ENCODE results near the gene CCDC27. TPM values are rescaled to one million over a fixed set of nuclear protein-coding genes. Genes with fewer than 3 reads are reported as not detected.
A peak's percentile ranks its signal among the peaks of the same experiment; 100 is the strongest.

Gene CCDC27
- total and polyA plus RNA-seq, 3 donors from 2014 or later: 10.6 to 28.4 (median 18.3) TPM

DNA sequence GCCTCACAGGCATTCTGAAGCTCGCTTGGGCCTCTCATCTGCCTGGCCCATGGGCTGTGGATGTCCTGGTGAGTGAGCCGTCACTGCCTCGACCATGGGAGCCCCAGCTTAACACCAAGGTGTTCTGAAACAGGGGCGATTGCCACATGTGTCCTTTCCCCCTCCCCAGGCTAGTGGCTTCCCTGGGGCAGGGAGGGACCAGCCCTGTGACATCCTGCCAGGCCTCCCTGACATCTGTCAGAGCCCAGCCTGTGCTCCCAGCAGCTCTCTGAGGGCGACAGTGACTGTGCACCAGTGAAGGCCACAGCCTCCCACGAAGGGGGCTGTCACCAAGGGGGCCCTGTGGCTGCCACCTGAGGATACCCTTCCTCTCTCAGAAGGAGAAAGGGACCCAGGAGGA, 35.9 kb upstream of the CCDC27 start:
- Histone ChIP-seq H3K27ac (no peak overlapping the region), H3K27me3 (no peaks in the 10 kb centered on the region), H3K4me1 (no peaks in the 10 kb centered on the region), H3K36me3 (ENCODE audit: low read depth, missing control alignments) (no peaks in the 10 kb centered on the region), H3K9me3 (no peaks in the 10 kb centered on the region), H3K4me3 (no peak overlapping the region)
- DNase-seq: no peak
- intact Hi-C loops (cut with DNase I; ENCODE audit: low total_unique reads): no loop called here
- WGBS, 2 donors: 75 to 91% methylated on average over 3 to 6 of the region's 6 CpGs
- TF ChIP-seq, protein P1, sequence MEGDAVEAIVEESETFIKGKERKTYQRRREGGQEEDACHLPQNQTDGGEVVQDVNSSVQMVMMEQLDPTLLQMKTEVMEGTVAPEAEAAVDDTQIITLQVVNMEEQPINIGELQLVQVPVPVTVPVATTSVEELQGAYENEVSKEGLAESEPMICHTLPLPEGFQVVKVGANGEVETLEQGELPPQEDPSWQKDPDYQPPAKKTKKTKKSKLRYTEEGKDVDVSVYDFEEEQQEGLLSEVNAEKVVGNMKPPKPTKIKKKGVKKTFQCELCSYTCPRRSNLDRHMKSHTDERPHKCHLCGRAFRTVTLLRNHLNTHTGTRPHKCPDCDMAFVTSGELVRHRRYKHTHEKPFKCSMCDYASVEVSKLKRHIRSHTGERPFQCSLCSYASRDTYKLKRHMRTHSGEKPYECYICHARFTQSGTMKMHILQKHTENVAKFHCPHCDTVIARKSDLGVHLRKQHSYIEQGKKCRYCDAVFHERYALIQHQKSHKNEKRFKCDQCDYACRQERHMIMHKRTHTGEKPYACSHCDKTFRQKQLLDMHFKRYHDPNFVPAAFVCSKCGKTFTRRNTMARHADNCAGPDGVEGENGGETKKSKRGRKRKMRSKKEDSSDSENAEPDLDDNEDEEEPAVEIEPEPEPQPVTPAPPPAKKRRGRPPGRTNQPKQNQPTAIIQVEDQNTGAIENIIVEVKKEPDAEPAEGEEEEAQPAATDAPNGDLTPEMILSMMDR (IDR thresholded peaks at IDR 0.05): no peak
- TF ChIP-seq POLR2A (IDR thresholded peaks at IDR 0.05): no peak

DNA sequence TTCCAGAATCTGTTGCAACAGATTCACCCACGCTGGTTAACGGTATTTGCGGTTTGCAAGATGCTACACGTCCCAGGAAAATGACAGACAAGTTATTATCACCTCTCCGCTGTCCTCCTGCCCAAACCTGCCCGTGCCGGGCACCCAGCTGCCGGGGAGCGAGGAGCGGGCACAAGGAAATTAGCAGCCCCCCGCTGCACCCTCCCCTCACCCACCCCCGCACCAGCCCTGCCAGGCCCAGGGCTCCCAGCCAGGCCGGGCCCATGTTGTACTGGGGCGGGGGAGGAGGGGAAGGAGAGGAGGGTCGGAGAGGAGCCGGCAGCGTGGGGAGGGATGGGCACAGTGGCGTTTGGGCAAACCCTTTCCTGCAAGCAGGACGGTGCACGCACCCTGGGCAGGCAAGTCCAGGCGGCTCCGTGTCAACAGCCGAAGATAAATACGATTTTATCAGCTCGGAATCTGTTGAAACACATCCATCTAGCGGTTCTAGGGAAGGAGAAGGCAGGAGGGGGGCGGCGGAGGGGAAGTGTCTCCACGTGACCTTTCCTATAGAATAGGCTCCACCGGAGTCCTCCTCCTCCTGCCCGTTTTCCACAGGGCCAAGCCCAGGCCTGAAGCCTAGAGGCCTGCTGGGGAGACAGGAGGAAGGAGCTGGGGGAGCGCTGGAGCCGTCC, 35.1 kb upstream of the CCDC27 start:
- Histone ChIP-seq H3K9me3 (no peaks in the 10 kb centered on the region), H3K27me3 (no peaks in the 10 kb centered on the region), H3K4me1 (no peaks in the 10 kb centered on the region), H3K36me3 (ENCODE audit: low read depth, missing control alignments) (no peaks in the 10 kb centered on the region), H3K4me3 (no peak overlapping the region), H3K27ac (no peak overlapping the region)
- TF ChIP-seq, protein P1 (IDR thresholded peaks at IDR 0.05): no peak
- no peak for TF ChIP-seq POLR2A (IDR thresholded peaks at IDR 0.05)
- intact Hi-C loops (cut with DNase I; ENCODE audit: low total_unique reads): no loop called here
- DNase-seq: no peak
- WGBS, 2 donors: 61 to 68% methylated on average over 31 to 33 of the region's 33 CpGs

DNA sequence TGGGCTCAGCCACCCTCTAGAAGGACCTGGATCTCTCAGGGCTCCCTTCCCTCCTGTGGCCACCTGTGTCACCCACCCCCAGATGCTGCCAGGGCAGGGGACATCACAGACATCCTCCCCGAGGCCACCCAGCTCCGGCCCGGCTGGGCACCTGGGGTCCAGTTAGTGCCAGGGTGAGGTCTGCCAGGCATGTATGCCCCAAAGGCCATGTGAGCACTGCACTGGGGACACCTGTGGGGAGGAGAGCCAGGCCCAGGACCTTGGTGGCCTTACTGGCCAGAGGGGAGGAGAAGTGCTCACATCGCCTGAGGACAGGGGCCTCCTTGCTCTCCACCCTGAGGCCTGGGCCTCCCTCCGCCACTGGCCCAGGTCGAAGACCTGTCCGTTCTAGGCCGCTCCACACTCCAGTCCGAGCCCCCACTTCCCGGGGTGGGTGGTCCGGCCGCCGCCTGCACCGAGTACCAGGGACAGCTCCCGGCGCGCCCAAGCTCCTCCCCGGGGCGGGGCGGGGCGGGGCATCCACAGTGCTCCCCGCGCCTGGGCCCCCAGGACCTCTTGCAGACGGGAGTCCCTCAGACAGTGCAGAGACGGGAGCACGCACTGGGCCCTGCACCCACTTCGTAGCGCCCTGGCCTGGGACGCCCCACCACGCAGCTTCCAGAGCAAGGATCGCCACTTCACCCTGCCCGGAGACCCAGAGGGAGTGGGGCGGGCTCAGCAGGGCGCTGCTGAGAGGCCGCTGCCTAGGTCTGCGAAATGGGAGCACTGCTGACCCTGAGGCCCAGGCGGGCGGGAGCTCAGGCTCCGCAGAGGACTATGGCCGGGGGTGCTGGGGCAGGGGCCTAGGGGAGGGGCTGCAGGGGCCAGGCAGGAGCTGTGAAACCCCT, 34.3 kb upstream of the CCDC27 start:
- no peak for TF ChIP-seq POLR2A (IDR thresholded peaks at IDR 0.05)
- TF ChIP-seq, protein P1 (IDR thresholded peaks at IDR 0.05): no peak
- Histone ChIP-seq H3K4me3 (peak overlapping the region in 1 of 2 donors; percentile 29), H3K9me3 (no peaks in the 10 kb centered on the region), H3K27ac (no peak overlapping the region), H3K27me3 (no peaks in the 10 kb centered on the region), H3K36me3 (ENCODE audit: low read depth, missing control alignments) (no peaks in the 10 kb centered on the region), H3K4me1 (no peaks in the 10 kb centered on the region)
- 45 to 78% methylated on average over 3 to 32 of the region's 40 CpGs for WGBS, 2 donors
- DNase-seq: peak; percentile 43
- intact Hi-C loops (cut with DNase I; ENCODE audit: low total_unique reads): no loop called here

DNA sequence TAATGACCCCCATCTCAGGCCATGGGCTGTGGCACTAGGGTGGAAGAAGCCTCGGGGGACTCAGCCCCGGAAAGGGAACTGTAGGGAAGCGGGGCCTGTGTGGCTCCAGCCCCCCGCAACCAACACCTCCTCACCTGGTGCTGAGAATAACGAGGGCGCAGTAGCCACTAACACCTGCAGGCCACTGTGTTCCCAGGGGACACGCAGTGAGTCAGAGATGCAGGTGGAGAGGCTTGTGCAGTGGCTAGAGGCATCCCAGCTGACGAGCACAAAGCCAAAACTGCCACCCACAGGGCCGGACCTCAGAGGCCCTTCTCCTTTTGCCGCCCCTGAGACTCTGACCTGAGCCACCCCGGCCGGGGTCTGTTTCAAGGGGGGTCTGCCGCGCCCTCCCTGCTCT, 33.5 kb upstream of the CCDC27 start:
- no peaks in the 10 kb centered on the region for H3K27me3 ChIP-seq
- H3K36me3 ChIP-seq (ENCODE audit: low read depth, missing control alignments): no peaks in the 10 kb centered on the region
- no peaks in the 10 kb centered on the region for H3K9me3 ChIP-seq
- H3K27ac ChIP-seq: no peak overlapping the region
- H3K4me3 ChIP-seq: no peak overlapping the region
- DNase-seq: no peak
- 67 to 91% methylated on average over 3 to 11 of the region's 14 CpGs for WGBS, 2 donors
- intact Hi-C loops (cut with DNase I; ENCODE audit: low total_unique reads): no loop called here
- H3K4me1 ChIP-seq: no peaks in the 10 kb centered on the region
- TF ChIP-seq, protein P1 (IDR thresholded peaks at IDR 0.05): no peak
- TF ChIP-seq POLR2A (IDR thresholded peaks at IDR 0.05): no peak
